ENCODE results near the gene IGF2R. TPM values are rescaled to one million over a fixed set of nuclear protein-coding genes. Genes with fewer than 3 reads are reported as not detected.

Gene IGF2R
- total RNA-seq, 6 experiments from 2014 or later, result 77.3 to 119 (median 88.1) TPM

DNA sequence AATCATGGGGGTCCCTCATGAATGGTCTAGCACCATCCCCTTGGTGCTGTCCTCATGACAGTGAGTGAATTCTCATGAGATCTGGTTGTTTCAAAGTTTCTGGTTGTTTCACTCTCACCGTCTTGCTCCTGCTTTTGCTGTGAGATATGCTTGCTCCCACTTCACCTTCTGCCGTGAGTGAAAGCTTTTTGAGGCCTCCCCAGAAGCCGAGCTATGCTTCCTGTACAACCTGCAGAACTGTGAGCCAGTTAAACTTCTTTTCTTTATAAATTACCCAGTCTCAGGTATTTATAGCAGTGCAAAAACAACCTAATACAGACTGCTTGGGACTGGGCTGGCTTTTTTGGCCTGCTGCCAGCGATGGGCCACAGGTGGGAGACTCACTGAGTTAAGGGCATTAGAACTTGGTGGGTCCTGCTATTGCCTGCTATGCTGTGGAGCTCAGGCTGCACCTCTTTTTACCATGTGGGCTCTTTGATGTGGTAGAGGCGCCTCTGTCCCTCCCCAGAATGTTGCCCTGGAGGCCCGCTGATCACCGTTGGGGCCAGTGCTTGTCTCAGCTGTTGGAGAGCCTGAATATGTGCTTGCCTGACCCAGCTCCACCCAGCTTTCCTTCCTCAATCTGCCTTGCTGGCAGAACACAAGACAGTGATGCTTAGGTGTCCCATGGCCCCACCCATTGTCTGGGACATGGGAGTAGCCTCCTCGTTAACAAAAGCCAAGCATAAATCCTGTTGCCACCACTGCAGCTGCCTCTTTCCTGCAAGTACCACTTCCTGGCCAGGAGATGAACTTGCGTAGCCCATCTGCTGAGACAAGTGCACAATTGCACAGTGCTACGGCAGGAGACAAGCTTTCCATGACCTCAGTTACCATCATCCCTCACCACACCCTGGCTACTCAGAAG lies 47.1 kb downstream of the IGF2R start:
- peaks cover 53% of the 10 kb centered on the region for H3K36me3 Mint-ChIP-seq (ENCODE audit: low read depth)
- peaks cover 19% of the 10 kb centered on the region for H3K4me1 Mint-ChIP-seq (ENCODE audit: low read depth)
- no peaks in the 10 kb centered on the region for H3K27me3 Mint-ChIP-seq (ENCODE audit: insufficient read depth)
- H3K9me3 Mint-ChIP-seq, result no peaks in the 10 kb centered on the region
- no peak overlapping the region for H3K4me3 Mint-ChIP-seq
- no peak for TF ChIP-seq CTCF (IDR thresholded peaks at IDR 0.05)
- H3K27ac Mint-ChIP-seq, result no peak overlapping the region
- no peak for DNase-seq

- no peaks in the 10 kb centered on the region for H3K9me3 Mint-ChIP-seq
Measured at GRCh38 chr6:160022101-160022500, 53.2 kb downstream of the IGF2R start.

GRCh38 chr6:160022793-160023192 lies 53.9 kb downstream of the IGF2R start:
- no peaks in the 10 kb centered on the region for H3K4me1 Mint-ChIP-seq (ENCODE audit: low read depth)
- no peak for DNase-seq
- H3K4me3 Mint-ChIP-seq, result no peak overlapping the region
- no peaks in the 10 kb centered on the region for H3K27me3 Mint-ChIP-seq (ENCODE audit: insufficient read depth)
- no peak for TF ChIP-seq CTCF (IDR thresholded peaks at IDR 0.05)
- H3K9me3 Mint-ChIP-seq, result no peaks in the 10 kb centered on the region
- no peak overlapping the region for H3K27ac Mint-ChIP-seq
- H3K36me3 Mint-ChIP-seq (ENCODE audit: low read depth), result peaks cover 27% of the 10 kb centered on the region

More at GRCh38 chr6:160022101-160022500, 53.2 kb downstream of the IGF2R start:
- Mint-ChIP-seq H3K36me3 (ENCODE audit: low read depth) (peaks cover 27% of the 10 kb centered on the region), H3K27ac (no peak overlapping the region), H3K4me3 (no peak overlapping the region), H3K4me1 (ENCODE audit: low read depth) (no peaks in the 10 kb centered on the region), H3K27me3 (ENCODE audit: insufficient read depth) (no peaks in the 10 kb centered on the region)
- no peak for DNase-seq
- no peak for TF ChIP-seq CTCF (IDR thresholded peaks at IDR 0.05)

DNA sequence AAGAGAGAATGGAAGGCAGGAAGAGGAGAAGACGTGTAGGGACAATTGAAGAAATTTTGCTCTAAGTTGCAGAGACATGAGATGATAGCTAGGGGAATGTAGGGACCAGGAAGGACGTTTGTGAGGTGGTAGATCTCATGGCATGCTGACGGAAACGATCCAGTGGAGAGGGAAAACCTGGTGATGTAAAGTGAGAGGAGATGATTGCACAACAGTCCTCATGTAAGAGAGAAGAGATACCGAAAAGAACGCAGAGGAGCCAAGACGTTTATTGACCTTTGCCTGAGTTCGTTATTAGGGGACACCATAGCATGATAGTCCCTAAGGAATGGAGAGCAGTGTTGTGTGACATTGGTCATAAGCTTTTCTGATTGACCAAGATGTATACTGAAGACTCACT lies 55.3 kb downstream of the IGF2R start:
- Mint-ChIP-seq H3K27ac (no peak overlapping the region), H3K4me3 (no peak overlapping the region), H3K9me3 (no peaks in the 10 kb centered on the region), H3K36me3 (ENCODE audit: low read depth) (peaks cover 24% of the 10 kb centered on the region), H3K27me3 (ENCODE audit: insufficient read depth) (no peaks in the 10 kb centered on the region), H3K4me1 (ENCODE audit: low read depth) (peaks cover 6% of the 10 kb centered on the region)
- no peak for DNase-seq
- TF ChIP-seq CTCF (IDR thresholded peaks at IDR 0.05), result no peak

DNA sequence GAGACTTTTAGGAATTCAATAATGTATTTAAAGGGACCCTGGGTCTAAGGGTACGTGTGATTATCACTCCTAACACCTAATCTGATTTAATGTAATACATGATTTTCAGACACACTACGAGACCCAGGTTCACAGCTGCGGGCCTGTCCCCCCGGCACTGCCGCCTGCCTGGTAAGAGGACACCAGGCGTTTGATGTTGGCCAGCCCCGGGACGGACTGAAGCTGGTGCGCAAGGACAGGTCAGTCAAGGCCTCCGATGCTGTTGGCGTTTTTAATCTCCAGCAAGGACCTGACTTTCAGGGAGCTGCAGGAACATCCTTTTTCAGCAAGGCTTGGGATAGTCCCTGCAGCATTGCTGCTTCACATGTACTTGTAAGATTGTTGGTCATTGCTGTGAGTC lies 58.2 kb downstream of the IGF2R start:
- no peak for DNase-seq
- Mint-ChIP-seq H3K27ac (no peak overlapping the region), H3K4me1 (ENCODE audit: low read depth) (peaks cover 34% of the 10 kb centered on the region), H3K9me3 (no peaks in the 10 kb centered on the region), H3K27me3 (ENCODE audit: insufficient read depth) (no peaks in the 10 kb centered on the region), H3K36me3 (ENCODE audit: low read depth) (peaks cover 22% of the 10 kb centered on the region), H3K4me3 (no peak overlapping the region)
- TF ChIP-seq CTCF (IDR thresholded peaks at IDR 0.05), result no peak
